HCT116 (cell line): ENCODE data around the gene RPH3AL. TPM values are rescaled to one million over a fixed set of nuclear protein-coding genes. Genes with fewer than 3 reads are reported as not detected.

Experiments
- ATAC-seq: fragments of 200-7000 bp; cut with Tn5 transposase; 2 replicates; pipeline ENCODE4 v1.9.1; 2020; ENCODE audit warnings: mild to moderate bottlenecking, moderate library complexity
- BruUV-seq: library from RNA; stranded (reverse); fragments of 400-500 nt; replicated peaks from 2 replicates; lab custom pipeline; 2021; lab: Mats Ljungman, UMichigan
- CTCF ChIA-PET: fragments of 300-600 bp; sonication (Branson Sonifier 250); formaldehyde crosslinking; loops from one replicate; lab custom pipeline; 2021; ENCODE audit warnings: antibody characterized with exemption; lab: Charles Lee
- POLR2A ChIA-PET: fragments of 300-600, 350-600 bp; sonication (Branson Sonifier 250); formaldehyde crosslinking; loops from one replicate; lab custom pipeline; 2021; ENCODE audit warnings: antibody characterized with exemption; lab: Charles Lee
- RAD21 ChIA-PET, 2 experiments: fragments of 300-600 bp; sonication (Branson Sonifier 250); formaldehyde crosslinking; loops; one replicate each; lab custom pipeline; 2023; ENCODE audit warnings: low total read pairs in 2 of 2; ENCODE audit not compliant: uncharacterized antibody in 2 of 2, unreplicated experiment in 2 of 2, low non-redundant PET in 1 of 2; lab: Charles Lee
- DNase-seq: peaks from one replicate; pipeline ENCODE4 v3.0.0-alpha.2; 2010; ENCODE audit warnings: low read depth, low spot score
- H2AFZ ChIP-seq: fragments of 200-600 bp; shearing (Covaris generic), sonication (generic); 2 replicates; pipeline ENCODE4 v1.6.1; 2017; ENCODE audit warnings: low read depth, mixed run types, mixed read lengths, antibody characterized with exemption, low read length; ENCODE audit not compliant: poor library complexity, severe bottlenecking
- H3K27ac ChIP-seq: 2 replicates; pipeline ENCODE4 v1.5.1; 2012; ENCODE audit warnings: low read depth, low read length
- H3K27me3 ChIP-seq: fragments of 200-600 bp; sonication (generic); 2 replicates; pipeline ENCODE4 v1.6.1; 2016; ENCODE audit warnings: mixed run types, low read length, mixed read lengths; ENCODE audit not compliant: insufficient read depth
- H3K36me3 ChIP-seq, 2 experiments: fragments of 200-500 bp in 1 of 2; fragments of 200-600 bp in 1 of 2; sonication (Bioruptor generic) in 1 of 2; sonication (generic) in 1 of 2; 2 replicates each; pipeline versions ENCODE4 v1.5.1 to v1.6.1; 2014 to 2016; ENCODE audit warnings: low read length in 2 of 2, inconsistent platforms in 1 of 2, mixed read lengths in 1 of 2, mixed run types in 1 of 2; ENCODE audit not compliant: insufficient read depth in 2 of 2, control insufficient read depth in 1 of 2
- H3K4me1 ChIP-seq, 2 experiments: fragments of 200-600 bp in 1 of 2; sonication (generic) in 1 of 2; 2 replicates each; pipeline versions ENCODE4 v1.5.1 to v1.6.1; 2012 to 2017; ENCODE audit warnings: low read length in 2 of 2, inconsistent platforms in 1 of 2, mild to moderate bottlenecking in 1 of 2, mixed read lengths in 1 of 2, mixed run types in 1 of 2, moderate library complexity in 1 of 2; ENCODE audit not compliant: insufficient read depth in 2 of 2, control insufficient read depth in 1 of 2
- H3K4me2 ChIP-seq: fragments of 200-600 bp; sonication (generic); 2 replicates; pipeline ENCODE4 v1.6.1; 2017; ENCODE audit warnings: mixed run types, low read length, mixed read lengths
- H3K4me3 ChIP-seq, 2 experiments: fragments of 200-600 bp in 1 of 2; sonication (generic) in 1 of 2; replicated peaks in 1 of 2; 2 replicates each; pipeline ENCODE4 v1.5.1; 2011 to 2016; ENCODE audit warnings: low read length in 2 of 2, control low read depth in 1 of 2, low read depth in 1 of 2, mild to moderate bottlenecking in 1 of 2, mixed read lengths in 1 of 2, mixed run types in 1 of 2
- H3K79me2 ChIP-seq: fragments of 200-600 bp; sonication (generic); 2 replicates; pipeline ENCODE4 v1.6.1; 2017; ENCODE audit warnings: mild to moderate bottlenecking, mixed run types, low read length, moderate library complexity, mixed read lengths; ENCODE audit not compliant: insufficient read depth
- H3K9ac ChIP-seq: fragments of 200-600 bp; sonication (generic); 2 replicates; pipeline ENCODE4 v1.6.1; 2016; ENCODE audit warnings: low read length, mixed read lengths
- H3K9me2 ChIP-seq: fragments of 200-600 bp; sonication (generic), shearing (Covaris generic); 2 replicates; pipeline ENCODE4 v1.6.1; 2017; ENCODE audit warnings: mixed run types, mild to moderate bottlenecking, moderate library complexity; ENCODE audit not compliant: insufficient read depth
- H3K9me3 ChIP-seq, 2 experiments: fragments of 200-500 bp in 1 of 2; fragments of 200-600 bp in 1 of 2; sonication (Bioruptor generic) in 1 of 2; sonication (generic) in 1 of 2; 2 replicates each; pipeline ENCODE4 v1.6.1; 2014 to 2017; ENCODE audit warnings: low read length in 2 of 2, mixed read lengths in 2 of 2, inconsistent platforms in 1 of 2, low read depth in 1 of 2, mild to moderate bottlenecking in 1 of 2, mixed run types in 1 of 2, moderate library complexity in 1 of 2; ENCODE audit not compliant: control insufficient read depth in 1 of 2, insufficient read depth in 1 of 2
- H4K20me1 ChIP-seq: fragments of 200-600 bp; sonication (generic), shearing (Covaris generic); 2 replicates; pipeline ENCODE4 v1.6.1; 2017; ENCODE audit warnings: mixed run types, mild to moderate bottlenecking, moderate library complexity; ENCODE audit not compliant: insufficient read depth
- CBX3 ChIP-seq: IDR thresholded peaks from 2 replicates; pipeline ENCODE4 v1.6.1; 2012; ENCODE audit warnings: low read depth
- EGR1 ChIP-seq: IDR thresholded peaks from 2 replicates; pipeline ENCODE4 v1.6.1; 2012; ENCODE audit warnings: low read depth
- EZH2 ChIP-seq: fragments of 200-600 bp; sonication (generic); IDR thresholded peaks from 2 replicates; pipeline ENCODE4 v1.6.1; 2017; ENCODE audit warnings: antibody characterized with exemption, mixed run types
- EZH2phosphoT487 ChIP-seq: fragments of 200-600 bp; IDR thresholded peaks from 2 replicates; pipeline ENCODE4 v1.6.1; 2018; ENCODE audit warnings: antibody characterized with exemption, borderline replicate concordance
- JUND ChIP-seq: IDR thresholded peaks from 2 replicates; pipeline ENCODE4 v1.6.1; 2012
- POLR2A ChIP-seq: IDR thresholded peaks from 2 replicates; pipeline ENCODE4 v1.7.0; 2011; ENCODE audit warnings: borderline replicate concordance; ENCODE audit not compliant: insufficient read depth, insufficient read length; ENCODE audit errors: extremely low read depth
- POLR2AphosphoS5 ChIP-seq: IDR thresholded peaks from 2 replicates; pipeline ENCODE4 v1.6.1; 2011; ENCODE audit warnings: mild to moderate bottlenecking, low read depth, low read length, moderate library complexity
- RAD21 ChIP-seq: IDR thresholded peaks from 2 replicates; pipeline ENCODE4 v1.6.1; 2012; ENCODE audit warnings: low read depth, mild to moderate bottlenecking
- SIN3A ChIP-seq: IDR thresholded peaks from 2 replicates; pipeline ENCODE4 v1.6.1; 2012; ENCODE audit warnings: low read depth
- SRF ChIP-seq: IDR thresholded peaks from 2 replicates; pipeline ENCODE4 v1.6.1; 2012; ENCODE audit warnings: low read depth
- TCF7L2 ChIP-seq: IDR thresholded peaks from 2 replicates; pipeline ENCODE4 v1.7.0; 2011; ENCODE audit warnings: borderline replicate concordance, inconsistent platforms; ENCODE audit not compliant: insufficient read depth, insufficient read length; ENCODE audit errors: extremely low read depth
- YY1 ChIP-seq: IDR thresholded peaks from 2 replicates; pipeline ENCODE4 v1.6.1; 2011; ENCODE audit warnings: low read length, low read depth, moderate library complexity, mild to moderate bottlenecking; ENCODE audit not compliant: insufficient replicate concordance; ENCODE audit errors: extremely low read depth
- ZFX ChIP-seq: fragments of 450-650 bp; IDR thresholded peaks from 2 replicates; pipeline ENCODE4 v1.6.1; 2017
- intact Hi-C: fragments of 100-400 bp; cut with micrococcal nuclease; formaldehyde crosslinking; loops from 2 replicates; pipeline ENCODE4 v1.10.0; 2022
- total RNA-seq: library from RNA; stranded (reverse); gene quantifications from one replicate; pipeline ENCODE4 v1.2.1, GENCODE V29; 2021; ENCODE audit not compliant: unreplicated experiment
- TF ChIP-seq, protein P1 (sequence below): IDR thresholded peaks from 2 replicates; pipeline ENCODE4 v1.6.1; 2012
- TF ChIP-seq, protein P2 (sequence below), 3 experiments: fragments of 200-600 bp in 1 of 3; sonication (generic) in 1 of 3; IDR thresholded peaks in 2 of 3; conservative IDR thresholded peaks in 1 of 3; 2 replicates each; pipeline ENCODE4 v1.5.1; 2012 to 2017; ENCODE audit warnings: low read depth in 2 of 3, low read length in 2 of 3, antibody characterized with exemption in 1 of 3, borderline replicate concordance in 1 of 3, control low read depth in 1 of 3, mild to moderate bottlenecking in 1 of 3, mixed read lengths in 1 of 3, mixed run types in 1 of 3, moderate library complexity in 1 of 3; ENCODE audit not compliant: insufficient read depth in 1 of 3
- TF ChIP-seq, protein P3 (sequence below): IDR thresholded peaks from 2 replicates; pipeline ENCODE4 v1.6.1; 2011; ENCODE audit warnings: mild to moderate bottlenecking, low read length, moderate library complexity; ENCODE audit not compliant: insufficient replicate concordance; ENCODE audit errors: extremely low read depth

The RPH3AL gene
- total RNA-seq, 1 experiment from 2014 or later = 17.0 TPM

DNA sequence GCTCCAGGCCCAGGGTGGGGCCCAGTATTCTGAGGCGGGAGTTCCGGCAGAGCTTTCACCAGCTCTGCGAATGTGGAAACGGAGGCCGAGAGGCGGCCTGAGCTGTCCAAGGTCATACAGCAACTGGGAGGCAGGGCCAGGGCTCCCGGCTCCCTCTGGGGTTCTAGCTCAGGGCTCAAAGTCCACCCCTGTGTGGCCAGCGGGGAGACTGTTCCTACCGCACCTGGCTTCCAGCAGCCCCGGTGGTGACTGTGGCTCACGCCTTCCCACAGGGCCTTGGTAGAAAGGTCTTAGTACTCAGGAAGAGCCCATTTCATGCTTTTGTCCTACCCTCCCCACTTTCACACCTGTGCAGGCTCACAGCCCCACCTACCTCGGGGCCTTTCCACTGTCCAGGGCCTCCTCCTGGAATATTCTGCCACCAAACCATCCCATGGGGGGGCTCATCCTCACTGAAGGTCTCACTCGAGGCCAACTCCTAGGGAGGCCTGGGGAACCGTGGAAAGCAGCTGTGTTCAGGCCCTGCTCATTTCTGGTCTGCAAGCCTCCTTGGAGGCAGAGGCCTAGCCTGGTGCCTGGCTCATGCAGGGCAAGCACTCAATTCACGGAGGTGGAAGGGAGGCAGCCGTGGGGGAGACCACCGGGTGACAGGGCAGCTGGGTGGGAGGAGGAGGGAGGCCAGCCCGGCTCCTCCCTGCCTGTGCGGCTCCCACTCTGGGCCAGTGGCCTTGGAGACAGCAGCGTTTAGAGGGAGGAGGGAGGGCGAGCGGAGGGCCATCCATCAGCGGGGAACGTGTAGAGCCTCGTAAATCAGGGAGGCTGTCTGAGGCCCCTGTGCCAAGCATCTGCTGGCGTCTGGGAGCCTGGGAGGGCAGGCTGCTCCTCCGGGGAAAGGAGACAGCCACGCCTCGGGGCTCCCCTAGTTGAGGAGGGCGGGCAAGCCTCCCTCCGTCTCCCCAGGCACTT, 158.5 kb downstream of the RPH3AL start:
- CTCF ChIA-PET = no interaction called here

DNA sequence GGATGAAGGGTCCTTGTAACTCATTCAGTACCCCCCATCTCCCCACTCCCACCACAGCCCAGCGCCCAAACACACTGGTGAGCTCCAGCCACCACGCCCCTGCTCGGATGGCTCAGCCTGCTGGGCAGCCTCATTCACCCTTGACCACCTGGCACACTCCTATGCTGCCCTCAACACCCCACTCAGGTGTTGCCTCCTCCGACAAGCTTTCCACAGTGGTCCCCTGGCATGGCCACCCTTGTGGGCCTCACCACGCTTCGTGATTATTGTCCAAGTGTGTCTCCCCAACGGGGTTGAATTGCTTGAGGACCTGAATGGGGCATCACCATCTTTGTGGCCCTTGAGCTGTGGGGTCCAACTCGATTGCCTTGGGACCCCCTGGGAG, 159.2 kb downstream of the RPH3AL start:
- RAD21 ChIA-PET = no interaction called here
- no peaks in the 10 kb centered on the region for H3K79me2 ChIP-seq
- no peak overlapping the region for H3K4me3 ChIP-seq
- intact Hi-C loops = no loop called here
- H4K20me1 ChIP-seq = no peaks in the 10 kb centered on the region
- POLR2A ChIA-PET = no interaction called here
- H2AFZ ChIP-seq = no peak overlapping the region
- CTCF ChIA-PET = no interaction called here
- H3K9me2 ChIP-seq = no peaks in the 10 kb centered on the region
- no peaks in the 10 kb centered on the region for H3K36me3 ChIP-seq
- no peaks in the 10 kb centered on the region for H3K4me1 ChIP-seq
- peaks cover 8% of the 10 kb centered on the region; the same call in 1 of the 2 replicates for H3K27me3 ChIP-seq
- no peaks in the 10 kb centered on the region; a peak in 1 of 4 replicates for H3K9me3 ChIP-seq
- H3K27ac ChIP-seq = no peak overlapping the region
- no TSS peak for BruUV-seq
- ATAC-seq (no peak), DNase-seq (no peak)
- no peak overlapping the region for H3K4me2 ChIP-seq
- H3K9ac ChIP-seq = no peak overlapping the region
- TF ChIP-seq EZH2 = no peak
- no peak for TF ChIP-seq RAD21
- TF ChIP-seq YY1 = no peak
- no peak for TF ChIP-seq POLR2AphosphoS5
- TF ChIP-seq, protein P1, sequence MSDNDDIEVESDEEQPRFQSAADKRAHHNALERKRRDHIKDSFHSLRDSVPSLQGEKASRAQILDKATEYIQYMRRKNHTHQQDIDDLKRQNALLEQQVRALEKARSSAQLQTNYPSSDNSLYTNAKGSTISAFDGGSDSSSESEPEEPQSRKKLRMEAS = no peak
- TF ChIP-seq ZFX = no peak
- no peak for TF ChIP-seq JUND
- no peak for TF ChIP-seq CBX3
- no peak for TF ChIP-seq SRF
- no peak for TF ChIP-seq POLR2A
- TF ChIP-seq, protein P2, sequence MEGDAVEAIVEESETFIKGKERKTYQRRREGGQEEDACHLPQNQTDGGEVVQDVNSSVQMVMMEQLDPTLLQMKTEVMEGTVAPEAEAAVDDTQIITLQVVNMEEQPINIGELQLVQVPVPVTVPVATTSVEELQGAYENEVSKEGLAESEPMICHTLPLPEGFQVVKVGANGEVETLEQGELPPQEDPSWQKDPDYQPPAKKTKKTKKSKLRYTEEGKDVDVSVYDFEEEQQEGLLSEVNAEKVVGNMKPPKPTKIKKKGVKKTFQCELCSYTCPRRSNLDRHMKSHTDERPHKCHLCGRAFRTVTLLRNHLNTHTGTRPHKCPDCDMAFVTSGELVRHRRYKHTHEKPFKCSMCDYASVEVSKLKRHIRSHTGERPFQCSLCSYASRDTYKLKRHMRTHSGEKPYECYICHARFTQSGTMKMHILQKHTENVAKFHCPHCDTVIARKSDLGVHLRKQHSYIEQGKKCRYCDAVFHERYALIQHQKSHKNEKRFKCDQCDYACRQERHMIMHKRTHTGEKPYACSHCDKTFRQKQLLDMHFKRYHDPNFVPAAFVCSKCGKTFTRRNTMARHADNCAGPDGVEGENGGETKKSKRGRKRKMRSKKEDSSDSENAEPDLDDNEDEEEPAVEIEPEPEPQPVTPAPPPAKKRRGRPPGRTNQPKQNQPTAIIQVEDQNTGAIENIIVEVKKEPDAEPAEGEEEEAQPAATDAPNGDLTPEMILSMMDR (IDR thresholded peaks at IDR 0.05 in 2 of 3, conservative IDR thresholded peaks at IDR 0.05 in 1 of 3; ENCODE audit: borderline replicate concordance in 1 of 3, insufficient read depth in 1 of 3, low read depth in 2 of 3, low read length in 2 of 3) = no peak
- TF ChIP-seq EZH2phosphoT487 = no peak
- TF ChIP-seq, protein P3, sequence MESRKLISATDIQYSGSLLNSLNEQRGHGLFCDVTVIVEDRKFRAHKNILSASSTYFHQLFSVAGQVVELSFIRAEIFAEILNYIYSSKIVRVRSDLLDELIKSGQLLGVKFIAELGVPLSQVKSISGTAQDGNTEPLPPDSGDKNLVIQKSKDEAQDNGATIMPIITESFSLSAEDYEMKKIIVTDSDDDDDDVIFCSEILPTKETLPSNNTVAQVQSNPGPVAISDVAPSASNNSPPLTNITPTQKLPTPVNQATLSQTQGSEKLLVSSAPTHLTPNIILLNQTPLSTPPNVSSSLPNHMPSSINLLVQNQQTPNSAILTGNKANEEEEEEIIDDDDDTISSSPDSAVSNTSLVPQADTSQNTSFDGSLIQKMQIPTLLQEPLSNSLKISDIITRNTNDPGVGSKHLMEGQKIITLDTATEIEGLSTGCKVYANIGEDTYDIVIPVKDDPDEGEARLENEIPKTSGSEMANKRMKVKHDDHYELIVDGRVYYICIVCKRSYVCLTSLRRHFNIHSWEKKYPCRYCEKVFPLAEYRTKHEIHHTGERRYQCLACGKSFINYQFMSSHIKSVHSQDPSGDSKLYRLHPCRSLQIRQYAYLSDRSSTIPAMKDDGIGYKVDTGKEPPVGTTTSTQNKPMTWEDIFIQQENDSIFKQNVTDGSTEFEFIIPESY = no peak
- TF ChIP-seq EGR1 = no peak
- TF ChIP-seq SIN3A = no peak

More for the DNA sequence above, 158.5 kb downstream of the RPH3AL start:
- ChIA-PET RAD21 (interaction anchor here in 1 of 2 experiments (0.6 kb wide), 1 partner anchor 1036 kb away, joined by 3 read pairs; no protein-coding TSS in a partner anchor), POLR2A (no interaction called here)
- Histone ChIP-seq H3K79me2 (no peaks in the 10 kb centered on the region), H2AFZ (no peak overlapping the region), H3K36me3 (no peaks in the 10 kb centered on the region), H3K27me3 (peaks cover 8% of the 10 kb centered on the region; the same call in 1 of the 2 replicates), H3K27ac (no peak overlapping the region), H4K20me1 (no peaks in the 10 kb centered on the region), H3K4me2 (no peak overlapping the region), H3K9me2 (no peaks in the 10 kb centered on the region), H3K4me3 (no peak overlapping the region), H3K9ac (no peak overlapping the region), H3K9me3 (no peaks in the 10 kb centered on the region; a peak in 1 of 4 replicates), H3K4me1 (no peaks in the 10 kb centered on the region; a peak in 1 of 4 replicates)
- no TSS peak for BruUV-seq
- TF ChIP-seq EGR1 = no peak
- TF ChIP-seq SRF = no peak
- no peak for TF ChIP-seq TCF7L2
- no peak for TF ChIP-seq EZH2
- DNase-seq = no peak
- intact Hi-C loops = no loop called here
- no peak for ATAC-seq
